Epithelial cell of proximal tubule (primary cell): ENCODE results near the gene FADS3. TPM values are rescaled to one million over a fixed set of nuclear protein-coding genes. Genes with fewer than 3 reads are reported as not detected.

Experiments
- DNase-seq: peaks from one replicate; pipeline ENCODE4 v3.0.0-alpha.2; 2011; ENCODE audit warnings: low read depth
- H3K4me3 ChIP-seq: 2 replicates; pipeline ENCODE4 v1.5.1; 2011; ENCODE audit warnings: low read depth, mild to moderate bottlenecking, low read length
- total RNA-seq: library from RNA; depleted of rRNA; stranded (reverse); fragments of >200 nt; gene quantifications from 2 replicates; pipeline ENCODE4 v1.2.3, GENCODE V29; 2015
- TF ChIP-seq, protein P1 (sequence below): conservative IDR thresholded peaks from 2 replicates; pipeline ENCODE4 v1.5.1; 2012; ENCODE audit warnings: low read depth, mild to moderate bottlenecking, low read length

Gene FADS3
- total RNA-seq, 1 donor from 2014 or later = 48.0 TPM

DNA sequence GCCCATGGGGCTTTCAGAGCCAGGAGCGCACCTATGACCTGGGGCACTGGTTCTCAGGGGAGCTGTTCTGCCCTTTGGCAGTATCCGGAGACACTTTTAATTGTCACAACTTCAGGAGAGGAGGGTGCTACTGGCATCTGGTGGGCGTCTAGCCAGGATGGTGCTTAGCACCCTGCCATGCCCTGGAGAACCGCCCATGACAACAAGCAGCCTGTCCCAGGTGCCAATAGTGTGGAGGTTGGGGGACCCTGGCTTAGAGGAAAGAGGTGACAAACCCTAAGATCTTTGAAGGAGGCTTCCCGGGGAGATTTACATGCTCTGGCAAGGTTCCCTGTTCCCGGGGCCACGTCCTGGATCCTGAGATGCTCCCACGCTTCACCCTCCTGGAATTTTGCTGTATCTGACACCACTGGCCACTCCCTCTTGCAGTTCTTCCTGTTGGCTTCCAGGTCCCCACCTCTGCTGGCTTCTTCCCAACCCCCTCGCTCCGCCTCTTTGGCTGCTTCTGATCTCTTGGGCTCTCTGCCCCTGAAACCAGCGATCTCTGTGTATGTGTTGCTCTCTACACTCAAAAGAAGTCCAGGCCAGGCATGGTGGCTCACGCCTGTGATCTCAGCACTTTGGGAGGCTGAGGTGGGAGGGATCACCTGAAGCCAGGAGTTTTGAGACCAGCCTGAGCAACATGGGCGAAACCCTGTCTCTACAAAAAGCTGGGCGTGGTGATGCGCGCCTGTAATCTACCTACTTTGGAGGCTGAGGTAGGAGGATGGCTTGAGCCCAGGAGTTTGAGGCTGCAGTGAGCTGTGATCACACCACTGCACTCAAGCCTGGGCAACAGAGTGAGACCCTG, 31.1 kb downstream of the FADS3 start:
- TF ChIP-seq, protein P1, sequence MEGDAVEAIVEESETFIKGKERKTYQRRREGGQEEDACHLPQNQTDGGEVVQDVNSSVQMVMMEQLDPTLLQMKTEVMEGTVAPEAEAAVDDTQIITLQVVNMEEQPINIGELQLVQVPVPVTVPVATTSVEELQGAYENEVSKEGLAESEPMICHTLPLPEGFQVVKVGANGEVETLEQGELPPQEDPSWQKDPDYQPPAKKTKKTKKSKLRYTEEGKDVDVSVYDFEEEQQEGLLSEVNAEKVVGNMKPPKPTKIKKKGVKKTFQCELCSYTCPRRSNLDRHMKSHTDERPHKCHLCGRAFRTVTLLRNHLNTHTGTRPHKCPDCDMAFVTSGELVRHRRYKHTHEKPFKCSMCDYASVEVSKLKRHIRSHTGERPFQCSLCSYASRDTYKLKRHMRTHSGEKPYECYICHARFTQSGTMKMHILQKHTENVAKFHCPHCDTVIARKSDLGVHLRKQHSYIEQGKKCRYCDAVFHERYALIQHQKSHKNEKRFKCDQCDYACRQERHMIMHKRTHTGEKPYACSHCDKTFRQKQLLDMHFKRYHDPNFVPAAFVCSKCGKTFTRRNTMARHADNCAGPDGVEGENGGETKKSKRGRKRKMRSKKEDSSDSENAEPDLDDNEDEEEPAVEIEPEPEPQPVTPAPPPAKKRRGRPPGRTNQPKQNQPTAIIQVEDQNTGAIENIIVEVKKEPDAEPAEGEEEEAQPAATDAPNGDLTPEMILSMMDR = no peak
- DNase-seq = no peak
- no peak overlapping the region for H3K4me3 ChIP-seq

DNA sequence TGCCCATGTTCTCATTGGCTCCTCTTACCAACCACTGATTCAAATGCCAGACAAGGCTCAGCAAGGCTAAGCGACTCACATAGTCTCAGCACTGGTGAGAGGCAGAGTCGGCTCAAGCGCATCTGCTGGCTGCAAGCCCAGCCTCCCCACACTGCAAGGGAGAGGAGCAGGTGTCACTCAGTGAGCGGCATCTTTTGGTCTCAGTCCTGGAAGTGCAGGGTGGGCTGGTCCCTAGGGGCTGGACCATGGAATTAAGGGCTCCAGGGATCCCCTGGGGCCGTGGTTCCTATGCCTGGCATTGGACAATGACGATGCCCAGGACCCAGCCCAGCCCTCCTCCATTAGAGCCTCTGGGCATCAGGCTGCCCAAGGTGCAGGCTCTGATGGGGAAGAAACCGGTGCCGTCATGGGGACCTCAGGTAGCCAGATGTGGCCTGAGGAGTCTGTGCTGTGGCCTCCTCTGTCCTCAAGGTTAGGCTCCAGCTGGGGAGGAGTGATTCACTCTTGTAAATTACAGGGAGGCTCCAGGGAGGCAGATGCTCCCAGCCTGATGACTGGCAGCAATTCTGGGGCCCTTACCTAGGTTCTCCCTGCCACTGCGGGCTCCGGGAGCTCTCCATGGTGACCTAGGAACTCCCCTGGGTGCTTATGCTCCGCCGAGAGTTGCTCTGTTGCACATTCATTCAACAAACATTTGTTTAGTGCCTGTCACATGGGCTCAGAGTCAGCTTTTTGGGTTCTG, 35.2 kb downstream of the FADS3 start:
- TF ChIP-seq, protein P1 = no peak
- no peak for DNase-seq
- H3K4me3 ChIP-seq = no peak overlapping the region

DNA sequence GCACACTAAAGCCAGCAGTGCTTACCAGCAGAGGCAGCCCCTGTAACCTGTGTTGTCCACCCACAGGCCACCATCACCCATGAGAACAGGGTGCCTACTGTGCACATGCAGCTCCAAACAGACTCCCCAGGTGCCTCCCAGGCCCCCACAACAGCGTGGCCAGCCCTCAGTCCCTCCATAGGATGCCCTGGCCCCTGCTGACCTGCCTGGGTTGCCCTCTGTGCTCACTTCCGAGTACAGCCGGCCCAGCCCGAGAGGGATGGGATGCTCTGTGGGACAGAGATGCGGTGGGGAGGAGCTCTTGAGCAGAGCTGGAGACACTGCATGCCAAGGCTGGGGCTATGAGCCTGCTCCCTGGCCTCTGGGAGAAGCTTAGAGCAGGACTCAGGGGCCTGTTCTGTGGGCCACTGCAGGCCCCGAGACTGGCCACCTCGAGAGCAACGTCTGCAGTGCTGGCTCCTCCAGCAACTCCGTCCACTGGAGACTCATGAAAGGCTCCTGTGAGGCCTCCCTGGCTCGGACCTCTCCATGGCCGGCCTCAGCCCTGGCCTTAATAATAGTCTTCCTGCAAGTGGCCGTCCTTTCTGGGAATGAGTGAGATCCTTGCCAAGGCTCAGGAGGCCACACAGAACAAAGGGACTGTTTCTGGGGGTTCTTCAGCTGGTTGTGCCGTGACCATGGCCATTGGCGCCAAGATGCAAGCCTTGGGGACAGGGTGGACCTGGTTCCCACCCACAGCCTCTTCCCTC, 36.2 kb downstream of the FADS3 start:
- DNase-seq = no peak
- TF ChIP-seq, protein P1 = no peak
- H3K4me3 ChIP-seq = no peak overlapping the region

DNA sequence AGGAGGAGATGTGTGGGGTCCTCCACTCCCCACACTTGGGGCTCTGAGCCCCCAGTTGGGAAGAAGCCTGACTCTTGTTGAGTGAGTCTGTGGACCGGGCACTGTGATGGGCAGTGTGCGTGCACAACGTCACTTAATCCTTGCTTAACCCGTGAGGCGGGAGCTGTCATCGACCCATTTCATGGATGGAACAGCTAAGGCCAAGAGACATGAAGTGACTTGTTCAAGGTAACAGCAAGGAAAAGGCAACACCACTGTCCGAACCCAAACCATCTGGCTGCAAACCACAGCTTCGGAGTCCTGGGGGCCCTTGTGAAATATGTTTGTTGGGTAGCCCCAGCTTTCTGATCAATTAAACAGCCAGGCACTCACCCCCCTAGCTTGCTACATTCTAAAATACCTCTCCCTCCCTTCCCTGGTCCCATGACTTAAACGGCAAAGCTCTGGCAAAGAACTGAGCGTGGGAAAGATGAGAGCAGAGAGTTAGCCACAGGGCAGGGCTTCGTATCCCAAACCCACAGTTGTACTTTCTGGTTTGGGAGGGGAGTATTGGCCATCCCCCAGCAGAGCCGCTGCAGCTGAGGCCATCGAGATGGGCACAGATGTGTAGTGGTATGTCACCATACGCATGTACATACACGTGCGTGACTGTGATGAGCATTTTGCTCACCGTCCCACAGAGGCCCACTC, 37.0 kb downstream of the FADS3 start:
- H3K4me3 ChIP-seq = no peak overlapping the region
- no peak for DNase-seq
- TF ChIP-seq, protein P1 = no peak

DNA sequence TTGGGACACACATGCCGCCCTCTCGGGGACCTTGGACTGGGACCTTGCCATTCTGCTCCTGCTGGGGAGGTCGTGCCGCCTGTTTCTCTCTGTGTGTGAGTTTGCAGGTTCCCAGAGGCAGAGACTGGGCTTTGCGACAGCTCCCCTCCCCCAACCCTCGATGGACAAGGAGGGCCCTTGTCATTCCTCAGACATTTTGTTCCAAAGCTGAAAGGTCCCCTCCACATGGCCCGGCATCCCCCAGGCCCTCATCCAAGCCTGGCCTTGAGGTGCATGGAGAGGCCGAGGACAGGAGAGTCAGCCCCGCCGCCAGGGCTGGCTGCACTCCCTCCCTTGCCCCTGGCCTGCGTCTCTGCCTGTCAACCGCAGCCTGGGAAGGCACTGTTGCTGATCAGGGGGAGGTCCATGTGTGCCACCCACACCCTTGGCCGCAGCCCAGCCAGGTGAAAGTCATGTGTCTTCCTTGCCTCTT, 37.6 kb downstream of the FADS3 start:
- no peak for DNase-seq
- TF ChIP-seq, protein P1 = no peak
- no peak overlapping the region for H3K4me3 ChIP-seq

DNA sequence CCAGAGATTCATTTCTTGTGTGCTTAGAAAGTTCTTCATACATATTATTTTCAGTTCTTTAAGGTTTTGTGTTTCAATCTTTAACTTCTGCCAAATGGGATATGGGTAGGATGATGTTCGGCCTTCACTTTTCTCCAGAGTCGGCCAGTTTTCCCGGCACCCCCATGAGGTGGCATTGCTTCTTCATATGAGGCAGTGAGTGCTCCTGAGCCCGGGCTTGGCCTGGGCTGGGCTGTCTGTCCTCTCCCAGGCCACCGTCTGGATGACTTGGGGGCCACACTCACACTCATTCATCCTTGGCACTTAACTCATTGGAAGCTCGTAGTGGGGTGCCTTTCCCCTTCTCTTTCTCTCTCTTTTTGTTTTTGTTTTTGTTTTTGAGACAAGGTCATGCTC, 39.4 kb downstream of the FADS3 start:
- H3K4me3 ChIP-seq = no peak overlapping the region
- no peak for DNase-seq
- TF ChIP-seq, protein P1 = no peak
